Nephron progenitor cell (in vitro differentiated cells): Measurements from ENCODE around the gene FERMT2.
"Not testable (repeated sequence)": the region's sequence is repeated elsewhere in the genome, so short reads cannot be mapped to it uniquely, and the experiment has no call there.

Experiments used
- DNase-seq: peaks from one replicate; pipeline ENCODE4 v3.0.0; 2021
- H3K27ac Mint-ChIP-seq: 2 replicates; pipeline ENCODE4 v1.8.0; 2021; ENCODE audit warnings: mild to moderate bottlenecking, moderate library complexity, mixed read lengths
- H3K27me3 Mint-ChIP-seq: 2 replicates; pipeline ENCODE4 v1.8.0; 2021; ENCODE audit warnings: mild to moderate bottlenecking, low read depth, mixed read lengths; ENCODE audit not compliant: poor library complexity
- H3K36me3 Mint-ChIP-seq: 2 replicates; pipeline ENCODE4 v1.8.0; 2021; ENCODE audit warnings: low read depth, mixed read lengths
- H3K4me1 Mint-ChIP-seq: 2 replicates; pipeline ENCODE4 v1.8.0; 2021; ENCODE audit warnings: mixed read lengths
- H3K4me3 Mint-ChIP-seq: 2 replicates; pipeline ENCODE4 v1.8.0; 2021; ENCODE audit warnings: mild to moderate bottlenecking, moderate library complexity, mixed read lengths
- H3K9me3 Mint-ChIP-seq: 2 replicates; pipeline ENCODE4 v1.8.0; 2021; ENCODE audit warnings: mild to moderate bottlenecking, moderate library complexity, mixed read lengths
- CTCF ChIP-seq: fragments of 200-600 bp; sonication (generic); IDR thresholded peaks from 2 replicates; pipeline ENCODE4 v1.5.0; 2021; ENCODE audit warnings: antibody characterized with exemption

Gene FERMT2

GRCh38 chr14:52868911-52869618 lies 81.8 kb downstream of the FERMT2 start:
- TF ChIP-seq CTCF: no peak
- Mint-ChIP-seq H3K27me3 (peaks cover 5% of the 10 kb centered on the region), H3K4me3 (no peak overlapping the region), H3K27ac (no peak overlapping the region), H3K4me1 (no peaks in the 10 kb centered on the region), H3K9me3 (no peaks in the 10 kb centered on the region), H3K36me3 (peaks cover 32% of the 10 kb centered on the region)
- no peak for DNase-seq

- not testable (repeated sequence) for H3K4me1 Mint-ChIP-seq, H3K9me3 Mint-ChIP-seq, DNase-seq, H3K27me3 Mint-ChIP-seq, H3K27ac Mint-ChIP-seq, H3K4me3 Mint-ChIP-seq
- H3K36me3 Mint-ChIP-seq: peaks cover 24% of the 10 kb centered on the region
Observed at GRCh38 chr14:52864893-52865292, 86.0 kb downstream of the FERMT2 start.

GRCh38 chr14:52863334-52863700 lies 87.5 kb downstream of the FERMT2 start:
- TF ChIP-seq CTCF: no peak

GRCh38 chr14:52862632-52863333 lies 88.1 kb downstream of the FERMT2 start:
- Mint-ChIP-seq H3K27me3 (no peaks in the 10 kb centered on the region), H3K9me3 (no peaks in the 10 kb centered on the region), H3K4me3 (no peak overlapping the region), H3K4me1 (peaks cover 7% of the 10 kb centered on the region), H3K36me3 (peaks cover 45% of the 10 kb centered on the region), H3K27ac (peak overlapping the region; percentile 73)
- no peak for DNase-seq
- TF ChIP-seq CTCF: no peak

More at GRCh38 chr14:52863334-52863700, 87.5 kb downstream of the FERMT2 start:
- no peak for DNase-seq
- H3K4me3 Mint-ChIP-seq: no peak overlapping the region
- no peaks in the 10 kb centered on the region for H3K9me3 Mint-ChIP-seq
- H3K27ac Mint-ChIP-seq: no peak overlapping the region
- H3K4me1 Mint-ChIP-seq: peaks cover 7% of the 10 kb centered on the region
- peaks cover 40% of the 10 kb centered on the region for H3K36me3 Mint-ChIP-seq
- no peaks in the 10 kb centered on the region for H3K27me3 Mint-ChIP-seq

GRCh38 chr14:52861403-52861802 lies 89.4 kb downstream of the FERMT2 start:
- Mint-ChIP-seq H3K36me3 (peaks cover 57% of the 10 kb centered on the region), H3K27ac (no peak overlapping the region), H3K27me3 (no peaks in the 10 kb centered on the region), H3K4me1 (peaks cover 7% of the 10 kb centered on the region), H3K4me3 (no peak overlapping the region), H3K9me3 (no peaks in the 10 kb centered on the region)
- DNase-seq: no peak
- no peak for TF ChIP-seq CTCF

- Mint-ChIP-seq H3K36me3 (peaks cover 62% of the 10 kb centered on the region), H3K4me1 (peaks cover 7% of the 10 kb centered on the region), H3K27ac (no peak overlapping the region), H3K4me3 (no peak overlapping the region), H3K27me3 (no peaks in the 10 kb centered on the region), H3K9me3 (no peaks in the 10 kb centered on the region)
- no peak for DNase-seq
- TF ChIP-seq CTCF: no peak
Observed at GRCh38 chr14:52860910-52861309, 89.9 kb downstream of the FERMT2 start.
